AG04449 (cell line): ENCODE data around the gene GAPDHS.

Experiments
- CTCF ChIA-PET: fragments of 350-600 bp; formaldehyde crosslinking; extraction: SDS; loops from one replicate; lab custom pipeline; 2021; ENCODE audit warnings: antibody characterized with exemption; lab: Yijun Ruan, JAX
- POLR2A ChIA-PET: fragments of 400-600, 350-600 bp; formaldehyde crosslinking; extraction: SDS; loops from one replicate; lab custom pipeline; 2020; ENCODE audit warnings: antibody characterized with exemption, inconsistent platforms; lab: Yijun Ruan, JAX
- DNase-seq: peaks from one replicate; pipeline ENCODE4 v3.0.0-alpha.2; 2010; ENCODE audit warnings: low read depth, low spot score
- H3K4me3 ChIP-seq: 2 replicates; pipeline ENCODE4 v1.5.1; 2011; ENCODE audit warnings: low read depth, mild to moderate bottlenecking, control low read depth, low read length
- TF ChIP-seq, protein P1 (sequence below): IDR thresholded peaks from one replicate; pipeline ENCODE4 v1.5.1; 2011; ENCODE audit warnings: mild to moderate bottlenecking, moderate library complexity, low read length, control low read depth, inconsistent platforms; ENCODE audit not compliant: insufficient read depth; ENCODE audit errors: missing control alignments

The GAPDHS gene

DNA sequence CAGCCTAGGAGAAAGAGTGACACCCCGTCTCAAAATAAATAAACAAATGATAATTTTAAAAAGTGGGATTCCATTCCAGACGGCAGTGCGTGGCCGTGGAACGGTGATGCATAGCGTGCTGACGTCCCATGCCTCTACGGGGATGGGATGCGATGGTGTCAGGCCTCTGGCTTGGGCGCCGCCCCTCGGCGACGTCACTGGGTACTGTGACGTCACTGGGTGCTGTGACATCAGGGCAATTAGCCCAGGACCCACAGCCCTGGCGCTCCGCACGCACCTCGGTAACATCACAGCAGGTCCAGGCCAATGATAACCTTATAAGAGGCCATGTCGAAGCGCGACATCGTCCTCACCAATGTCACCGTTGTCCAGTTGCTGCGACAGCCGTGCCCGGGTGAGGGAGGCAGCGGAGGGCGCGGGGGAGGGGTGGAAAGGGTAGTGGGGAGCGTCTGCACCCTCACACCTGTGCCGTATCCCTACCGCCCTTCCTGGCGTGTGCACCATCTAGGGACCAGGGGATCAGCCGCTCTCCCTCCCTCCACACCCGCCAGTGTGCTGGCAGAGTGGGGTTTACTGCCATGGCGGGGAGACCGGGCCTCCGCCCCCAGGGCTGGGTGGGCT lies at the start of gene GAPDHS:
Gene GAPDHS (plus strand): TSS at position 256 of the 621 bp plus-strand sequence. CDS start 72 bp downstream, at position 328.
- DNase-seq, result no peak
- TF ChIP-seq, protein P1, sequence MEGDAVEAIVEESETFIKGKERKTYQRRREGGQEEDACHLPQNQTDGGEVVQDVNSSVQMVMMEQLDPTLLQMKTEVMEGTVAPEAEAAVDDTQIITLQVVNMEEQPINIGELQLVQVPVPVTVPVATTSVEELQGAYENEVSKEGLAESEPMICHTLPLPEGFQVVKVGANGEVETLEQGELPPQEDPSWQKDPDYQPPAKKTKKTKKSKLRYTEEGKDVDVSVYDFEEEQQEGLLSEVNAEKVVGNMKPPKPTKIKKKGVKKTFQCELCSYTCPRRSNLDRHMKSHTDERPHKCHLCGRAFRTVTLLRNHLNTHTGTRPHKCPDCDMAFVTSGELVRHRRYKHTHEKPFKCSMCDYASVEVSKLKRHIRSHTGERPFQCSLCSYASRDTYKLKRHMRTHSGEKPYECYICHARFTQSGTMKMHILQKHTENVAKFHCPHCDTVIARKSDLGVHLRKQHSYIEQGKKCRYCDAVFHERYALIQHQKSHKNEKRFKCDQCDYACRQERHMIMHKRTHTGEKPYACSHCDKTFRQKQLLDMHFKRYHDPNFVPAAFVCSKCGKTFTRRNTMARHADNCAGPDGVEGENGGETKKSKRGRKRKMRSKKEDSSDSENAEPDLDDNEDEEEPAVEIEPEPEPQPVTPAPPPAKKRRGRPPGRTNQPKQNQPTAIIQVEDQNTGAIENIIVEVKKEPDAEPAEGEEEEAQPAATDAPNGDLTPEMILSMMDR, result no peak
- H3K4me3 ChIP-seq, result no peak within 1 kb of the TSS
- CTCF ChIA-PET, result interaction anchor here (1.9 to 2.4 kb wide), 2 partner anchors 15 to 23 kb away, joined by 7 to 9 read pairs; no protein-coding TSS in a partner anchor
- POLR2A ChIA-PET, result interaction anchor here (0.6 kb wide), 1 partner anchor 17 kb away, joined by 3 read pairs; no protein-coding TSS in a partner anchor

DNA sequence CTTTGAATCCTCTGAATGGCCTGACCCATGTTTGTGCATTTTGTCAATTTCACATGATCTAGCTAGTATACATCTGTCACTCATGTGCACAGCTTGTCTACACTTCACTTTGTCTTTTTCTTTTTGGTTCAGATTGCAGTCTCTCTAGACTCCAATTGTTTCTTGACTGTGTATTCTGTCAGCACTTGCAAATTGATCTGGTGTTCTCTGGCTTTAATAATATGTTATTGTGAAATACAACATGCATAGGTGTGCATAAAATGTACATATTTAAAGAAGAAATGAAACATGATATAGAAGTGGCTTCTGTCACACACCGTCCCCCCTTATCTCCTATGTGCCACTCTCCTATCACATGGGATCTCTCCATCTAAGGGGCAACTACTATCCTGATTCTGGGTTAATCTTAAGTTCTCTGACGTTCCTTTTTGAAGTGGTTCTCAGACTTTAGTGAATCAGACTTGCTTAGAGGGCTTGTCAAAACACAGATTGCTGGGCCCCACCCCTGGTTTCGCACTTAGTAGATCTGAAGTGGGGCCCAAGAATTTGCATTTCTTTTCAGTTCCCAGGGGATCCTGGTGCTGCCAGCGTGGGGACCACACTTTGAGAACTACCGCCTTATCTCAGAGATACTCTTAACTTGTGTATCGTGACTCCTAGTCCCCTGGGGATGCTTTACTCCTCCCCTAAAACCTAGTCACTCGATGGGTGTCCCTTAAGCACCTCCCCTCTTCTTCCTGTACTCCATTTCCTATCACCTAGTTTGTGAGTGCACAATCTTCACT lies 48.8 kb upstream of the GAPDHS start:
- ChIA-PET POLR2A (no interaction called here), CTCF (no interaction called here)
- no peak overlapping the region for H3K4me3 ChIP-seq
- no peak for DNase-seq
- TF ChIP-seq, protein P1, result no peak

DNA sequence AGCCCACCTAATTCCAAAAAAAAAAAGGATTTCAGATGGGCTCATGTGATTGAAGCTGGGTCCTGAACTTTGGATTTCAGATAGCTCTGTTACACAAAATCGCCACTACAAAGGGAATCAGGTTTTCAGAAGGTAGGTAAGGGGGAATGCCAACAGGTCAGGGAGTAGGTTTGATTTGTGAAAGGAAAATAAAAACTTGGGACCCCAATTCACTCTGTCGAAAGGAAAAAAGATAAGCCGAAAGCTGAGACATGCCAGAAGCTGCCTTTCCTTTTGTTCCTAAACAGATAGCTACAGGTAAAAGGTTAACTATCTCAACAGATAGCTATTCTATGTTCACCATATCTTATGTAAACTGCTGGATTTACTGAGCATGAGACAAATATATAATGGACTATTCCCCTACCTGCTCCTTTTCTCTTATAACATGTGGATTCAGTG lies 47.0 kb upstream of the GAPDHS start:
- TF ChIP-seq, protein P1, result no peak
- H3K4me3 ChIP-seq, result no peak overlapping the region
- DNase-seq, result no peak
- POLR2A ChIA-PET, result no interaction called here
- CTCF ChIA-PET, result interaction anchor here (2.4 to 2.6 kb wide), 2 partner anchors 9 to 23 kb away, joined by 11 to 25 read pairs; no protein-coding TSS in a partner anchor

DNA sequence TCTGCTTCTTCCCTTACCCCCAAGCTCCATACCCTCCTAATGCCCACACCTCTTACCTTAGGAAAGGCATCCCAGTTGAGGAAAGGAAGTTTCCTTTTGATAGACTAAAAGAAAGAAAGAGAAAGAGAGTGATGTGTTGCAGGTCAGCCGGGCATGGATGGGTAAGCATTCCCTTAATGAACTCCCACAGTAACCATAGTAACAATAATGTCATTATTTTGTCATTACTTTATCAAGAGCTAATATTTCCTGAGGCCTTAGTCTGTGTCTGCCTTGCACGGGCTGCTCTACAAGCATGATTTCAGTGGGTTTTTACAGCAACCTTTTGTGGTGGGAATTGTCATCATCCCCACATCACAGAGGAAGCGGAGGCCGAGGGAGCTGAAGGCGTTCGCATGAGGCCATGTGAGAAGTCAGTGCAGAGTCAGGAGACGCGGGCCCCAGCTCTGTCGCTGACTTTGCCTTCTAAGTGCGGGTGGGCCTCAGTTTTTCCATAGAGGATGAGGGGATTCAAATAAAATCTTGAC lies 45.5 kb upstream of the GAPDHS start:
- DNase-seq, result no peak
- ChIA-PET POLR2A (no interaction called here), CTCF (interaction anchor here (1.0 to 2.6 kb wide), 5 partner anchors 7 to 135 kb away, joined by 3 to 25 read pairs (median 6); no protein-coding TSS in a partner anchor)
- H3K4me3 ChIP-seq, result no peak overlapping the region
- TF ChIP-seq, protein P1, result no peak

DNA sequence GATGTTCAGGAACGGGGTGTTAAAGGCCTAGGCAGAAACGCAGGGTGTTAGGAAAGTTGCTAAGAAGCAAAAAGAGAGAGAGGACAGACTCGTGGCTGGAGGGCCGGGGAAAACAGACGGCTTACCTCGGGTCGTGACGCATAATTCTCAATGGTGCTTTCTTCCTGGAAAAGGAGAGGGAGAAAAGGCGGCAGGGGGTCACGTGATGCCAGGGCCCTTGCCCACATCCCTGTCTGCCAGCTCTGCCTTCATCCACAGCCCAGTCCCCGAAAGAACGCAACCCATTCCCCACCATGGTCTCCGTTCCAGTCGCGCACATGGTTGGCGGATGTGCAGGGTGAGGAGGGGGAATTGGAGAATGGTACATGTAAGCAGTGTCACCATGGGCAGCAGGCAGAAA lies 44.6 kb upstream of the GAPDHS start:
- POLR2A ChIA-PET, result no interaction called here

More for the DNA sequence above, 44.6 kb upstream of the GAPDHS start:
- no peak overlapping the region for H3K4me3 ChIP-seq
- CTCF ChIA-PET, result interaction anchor here (2.6 kb wide), 1 partner anchor 21 kb away, joined by 11 read pairs; no protein-coding TSS in a partner anchor
- TF ChIP-seq, protein P1, result no peak
- no peak for DNase-seq
